GM19025 (cell line): Measurements from ENCODE around the gene TERB1.

ENCODE experiments used
- ATAC-seq: cut with Tn5 transposase; IDR thresholded peaks from one replicate; pipeline ENCODE4 v1.9.1; 2021; ENCODE audit warnings: mild to moderate bottlenecking, low read depth, moderate library complexity; ENCODE audit not compliant: unreplicated experiment

TERB1 gene, protein sequence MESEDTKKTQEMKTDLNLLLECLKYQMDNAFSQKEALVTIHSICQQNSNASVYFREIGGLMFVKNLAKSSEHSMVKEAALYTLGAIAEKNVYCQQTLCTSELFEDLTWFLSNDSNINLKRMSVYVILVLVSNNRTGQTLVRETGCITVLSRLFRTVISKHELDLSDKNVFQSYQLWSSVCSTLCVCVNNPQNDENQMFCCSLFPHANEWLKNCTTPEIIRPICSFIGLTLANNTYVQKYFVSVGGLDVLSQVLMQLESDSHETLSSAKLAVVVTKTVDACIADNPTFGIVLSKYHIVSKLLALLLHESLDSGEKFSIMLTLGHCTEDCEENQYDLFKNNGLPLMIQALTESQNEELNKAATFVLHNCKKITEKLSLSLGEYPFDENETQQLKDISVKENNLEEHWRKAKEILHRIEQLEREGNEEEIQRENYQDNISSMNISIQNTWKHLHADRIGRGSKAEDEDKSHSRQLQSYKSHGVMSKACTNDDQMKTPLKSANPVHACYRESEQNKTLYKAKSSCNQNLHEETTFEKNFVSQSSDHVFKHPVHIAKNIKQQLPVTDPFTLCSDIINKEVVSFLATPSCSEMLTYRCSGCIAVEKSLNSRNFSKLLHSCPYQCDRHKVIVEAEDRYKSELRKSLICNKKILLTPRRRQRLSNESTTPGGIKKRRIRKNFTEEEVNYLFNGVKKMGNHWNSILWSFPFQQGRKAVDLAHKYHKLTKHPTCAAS

DNA sequence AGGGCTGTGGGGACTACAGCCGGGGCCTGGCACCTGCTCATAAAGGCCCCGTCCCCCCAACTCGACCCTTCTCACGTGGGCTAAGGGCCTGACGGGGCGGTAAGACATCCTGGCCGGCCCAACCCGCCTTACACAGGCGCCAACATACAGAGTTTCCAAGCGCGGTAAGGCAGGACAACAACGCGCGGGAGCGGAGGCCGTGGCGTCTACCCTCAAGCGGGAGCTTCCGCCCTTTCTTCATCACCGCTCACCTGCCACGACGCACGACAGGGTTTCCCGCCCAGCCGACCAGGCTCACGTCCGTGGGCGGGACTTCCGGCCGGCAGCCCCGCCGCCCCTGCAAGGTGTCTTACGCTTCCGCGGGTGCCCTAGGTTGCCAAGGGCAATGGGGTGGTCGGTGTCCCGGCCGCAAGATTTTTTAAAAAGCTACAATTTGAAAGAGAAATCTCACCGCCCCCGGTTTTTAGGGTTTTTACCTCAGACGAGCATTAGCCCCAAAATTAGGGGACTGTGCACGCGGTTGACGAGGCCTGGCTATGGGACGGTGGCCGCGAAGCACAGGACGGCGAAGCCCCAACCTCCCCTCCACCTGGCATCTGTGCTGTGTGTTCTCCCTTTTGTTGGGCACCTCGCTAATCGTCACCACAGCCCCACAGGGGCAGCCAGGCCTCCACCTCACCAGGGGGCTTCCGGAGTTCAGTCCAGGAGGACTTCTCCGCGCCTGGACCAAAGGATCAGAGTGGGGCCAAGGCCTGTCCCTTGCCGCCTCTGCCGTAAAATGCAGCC is at the start of gene TERB1:
TERB1 (minus strand) TSS at position 265 of the 786 bp plus-strand sequence. CDS start 4,786 bp downstream, outside the sequence.
- no peak for ATAC-seq

- no peak for ATAC-seq
Measured at GRCh38 chr16:66850115-66850815, 48.9 kb upstream of the TERB1 start.

- no peak for ATAC-seq
Measured at GRCh38 chr16:66849549-66849948, 48.2 kb upstream of the TERB1 start.

- ATAC-seq, result no peak
Measured at GRCh38 chr16:66849021-66849420, 47.6 kb upstream of the TERB1 start.

DNA sequence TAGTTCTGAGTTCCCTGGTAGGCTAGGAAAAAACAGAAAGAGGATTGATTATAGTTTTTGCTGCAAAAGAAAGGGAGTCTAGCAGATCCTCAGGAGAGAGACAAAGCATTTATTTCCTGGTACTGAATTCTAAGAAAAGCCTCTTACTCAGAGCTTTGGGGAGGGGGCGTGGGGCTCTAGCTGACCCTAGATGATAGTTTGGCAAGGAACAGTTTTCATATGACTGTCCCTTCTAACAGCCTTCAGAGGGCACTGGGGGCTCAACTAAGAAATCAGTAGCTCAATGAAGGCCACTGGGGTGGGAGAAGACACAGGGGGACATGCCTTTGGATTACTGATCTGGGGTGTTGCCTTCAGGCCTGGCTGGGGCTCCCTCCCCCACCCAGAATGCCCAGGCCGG is 46.8 kb upstream of the TERB1 start:
- ATAC-seq, result no peak

- no peak for ATAC-seq
Measured at GRCh38 chr16:66847533-66848067, 46.2 kb upstream of the TERB1 start.

- no peak for ATAC-seq
Measured at GRCh38 chr16:66846831-66847230, 45.4 kb upstream of the TERB1 start.

DNA sequence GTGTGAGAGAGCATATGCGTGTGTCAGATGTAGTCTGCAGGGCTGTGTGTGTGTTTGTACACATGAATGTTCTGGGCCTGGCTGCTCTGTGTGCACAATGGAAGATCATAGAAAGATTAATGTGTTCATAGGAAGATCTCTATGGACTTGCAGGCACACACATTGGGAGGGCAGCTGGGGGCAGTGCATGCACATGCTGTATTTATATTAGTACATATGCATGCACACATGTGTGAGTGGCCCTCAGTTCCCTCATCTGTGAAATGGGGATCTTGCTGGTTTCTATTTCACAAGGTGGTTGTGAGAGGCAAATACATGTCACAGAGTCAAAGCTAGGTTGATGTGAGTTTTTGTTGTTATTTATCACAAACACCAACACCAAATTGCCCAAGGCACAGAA is 44.9 kb upstream of the TERB1 start:
- no peak for ATAC-seq

- ATAC-seq, result no peak
Measured at GRCh38 chr16:66845791-66846221, 44.4 kb upstream of the TERB1 start.

GRCh38 chr16:66845080-66845410 is 43.7 kb upstream of the TERB1 start:
- no peak for ATAC-seq

DNA sequence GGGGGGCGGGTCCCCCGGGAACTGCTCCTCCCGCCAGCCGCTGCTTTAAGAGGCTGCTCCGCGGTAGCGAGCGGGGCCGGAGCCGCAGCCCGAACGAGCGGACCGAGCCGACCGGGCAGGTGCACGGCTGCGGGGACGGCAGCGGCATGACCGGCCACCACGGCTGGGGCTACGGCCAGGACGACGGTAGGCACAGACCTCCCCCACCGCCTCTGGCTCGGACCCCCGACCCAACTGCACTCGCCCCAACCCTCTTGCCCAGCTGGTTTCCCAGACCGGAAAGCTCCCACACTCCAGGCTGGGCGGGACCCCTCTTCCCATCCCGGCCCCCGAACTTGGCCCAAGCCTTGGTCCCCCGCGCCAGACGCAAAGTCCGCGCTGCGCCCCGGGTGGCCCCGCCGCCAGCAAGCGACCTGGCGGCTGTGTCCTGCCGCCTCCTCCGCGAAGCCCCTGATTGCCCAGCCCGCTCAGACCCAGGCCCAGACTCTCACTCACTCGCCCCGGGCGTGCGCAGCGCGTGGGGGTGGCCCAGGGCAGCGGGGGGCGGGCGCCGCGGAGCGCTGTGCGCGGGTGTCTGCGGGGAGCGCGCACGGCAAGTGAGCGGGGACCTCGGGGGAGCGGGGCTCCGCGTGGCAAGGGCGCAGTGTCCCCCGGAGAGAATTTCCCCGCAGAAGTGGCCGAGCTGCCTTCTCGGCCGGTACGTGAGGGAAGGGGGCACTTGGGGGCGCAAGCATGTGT is 43.1 kb upstream of the TERB1 start, which contains the start of gene CA7:
CA7 (plus strand) TSS at position 73 of the 738 bp plus-strand sequence; CDS start at position 147, 74 bp downstream.
- ATAC-seq, result no peak

DNA sequence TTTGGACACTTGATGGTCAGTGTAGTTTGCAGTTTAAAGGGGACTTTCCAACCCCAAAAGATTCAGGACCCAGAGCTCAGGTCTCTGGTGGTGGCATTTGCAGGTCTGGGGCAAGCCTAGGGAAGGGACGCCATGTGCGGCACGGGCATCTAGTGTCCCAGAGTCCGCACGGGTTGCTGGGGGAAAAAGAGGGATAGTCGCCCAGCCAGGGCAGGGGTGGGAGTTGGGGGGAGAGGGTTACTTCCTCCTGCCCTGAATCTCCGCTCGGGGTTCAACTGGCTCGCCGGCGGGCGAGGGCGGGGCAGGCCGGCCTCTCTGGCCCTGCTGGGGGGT is 42.6 kb upstream of the TERB1 start:
- ATAC-seq, result no peak

- ATAC-seq, result no peak
Measured at GRCh38 chr16:66843191-66843590, 41.8 kb upstream of the TERB1 start.

DNA sequence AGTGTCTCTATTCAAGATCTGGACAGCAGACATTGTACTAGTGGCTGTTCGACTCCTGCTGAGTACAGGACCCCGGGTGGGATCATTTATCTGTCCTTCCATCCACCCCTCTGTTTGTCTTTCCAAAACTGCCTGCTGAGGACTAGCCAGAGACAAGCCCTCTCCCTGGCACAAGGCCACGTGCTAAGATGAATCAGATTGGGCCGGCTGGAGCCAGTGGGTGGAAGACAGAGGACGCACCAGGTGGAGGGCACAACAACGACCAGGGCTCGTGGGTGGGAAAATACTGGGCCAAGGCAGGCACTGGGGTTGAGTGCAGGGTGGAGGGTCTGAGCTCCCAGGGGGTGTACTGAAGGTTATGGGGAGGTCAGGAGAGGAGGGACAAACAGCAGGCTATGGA is 41.4 kb upstream of the TERB1 start:
- ATAC-seq, result no peak

- no peak for ATAC-seq
Measured at GRCh38 chr16:66841366-66841765, 40.0 kb upstream of the TERB1 start.

DNA sequence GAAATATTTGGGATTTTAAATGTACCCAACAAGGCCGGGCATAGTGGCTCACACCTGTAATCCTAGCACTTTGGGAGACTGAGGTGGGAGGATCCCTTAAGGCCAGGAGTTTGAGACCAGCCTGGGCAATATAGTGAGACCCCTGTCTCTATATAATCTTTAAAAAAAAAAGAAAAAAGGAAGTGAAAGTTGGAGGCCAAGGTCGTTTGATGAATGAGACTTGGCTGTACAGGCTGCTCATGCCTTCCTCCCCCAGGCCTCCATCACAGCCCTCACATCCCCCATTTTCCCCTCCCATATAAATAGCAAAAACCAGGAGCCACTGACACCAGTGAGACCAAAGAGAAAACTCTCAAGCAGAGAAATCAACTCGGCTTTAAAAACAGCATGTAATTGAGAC is 39.5 kb upstream of the TERB1 start:
- ATAC-seq, result no peak

DNA sequence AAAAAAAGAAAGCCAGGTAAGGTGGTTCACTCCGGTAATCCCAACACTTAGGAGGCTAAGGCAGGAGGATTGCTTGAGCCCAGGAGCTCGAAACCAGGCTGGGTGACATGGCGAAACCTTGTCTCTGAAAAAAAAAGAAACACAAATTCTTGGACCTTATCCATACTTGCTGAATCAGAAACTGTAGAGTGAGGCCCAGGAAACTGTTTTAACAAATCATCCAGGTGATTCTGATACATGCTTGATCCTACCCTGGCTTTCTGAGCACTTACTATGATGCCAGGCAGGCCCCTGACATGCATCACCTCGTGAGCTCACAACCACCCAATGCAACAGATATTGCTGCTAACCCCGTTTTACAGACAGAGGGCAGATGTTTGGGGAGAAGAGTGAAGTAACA is 33.4 kb upstream of the TERB1 start:
- no peak for ATAC-seq

DNA sequence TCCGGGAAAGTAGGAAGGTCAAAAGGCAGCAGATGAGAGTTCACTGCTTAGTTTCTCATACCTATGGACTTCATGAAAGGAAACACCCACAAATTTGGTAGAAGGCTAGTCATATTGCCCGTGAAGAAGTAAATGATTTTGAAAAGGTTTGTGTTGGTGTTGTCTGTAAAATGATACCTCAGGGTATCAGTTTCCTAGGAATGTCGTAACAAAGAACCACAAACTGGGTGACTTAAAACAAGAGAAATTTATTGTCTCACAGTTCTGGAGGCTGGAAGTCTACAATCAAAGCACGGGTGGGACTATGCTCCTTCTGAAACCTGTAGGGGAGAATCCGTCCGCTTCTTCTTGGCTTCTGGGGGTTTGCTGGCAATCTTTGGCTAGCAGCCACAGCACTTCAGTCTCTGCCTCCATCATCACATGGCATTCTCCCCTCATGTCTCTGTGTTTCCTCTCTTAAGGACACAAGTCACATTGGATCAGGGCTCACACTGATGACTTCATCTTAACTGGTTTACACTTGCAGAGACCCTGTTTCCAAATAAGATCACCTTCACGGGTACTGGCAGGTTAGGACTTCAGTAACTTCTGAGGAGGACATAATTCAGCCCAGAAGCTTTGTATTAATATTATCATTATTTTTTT is 31.4 kb upstream of the TERB1 start:
- ATAC-seq, result no peak

- no peak for ATAC-seq
Measured at GRCh38 chr16:66832190-66832589, 30.8 kb upstream of the TERB1 start.
